HCT116 (cell line): ENCODE data around the gene TTLL11. TPM values are rescaled to one million over a fixed set of nuclear protein-coding genes. Genes with fewer than 3 reads are reported as not detected.

Experiments used
- ATAC-seq: fragments of 200-7000 bp; cut with Tn5 transposase; 2 replicates; pipeline ENCODE4 v1.9.1; 2020; ENCODE audit warnings: mild to moderate bottlenecking, moderate library complexity
- BruUV-seq: library from RNA; stranded (reverse); fragments of 400-500 nt; replicated peaks from 2 replicates; lab custom pipeline; 2021; lab: Mats Ljungman, UMichigan
- CTCF ChIA-PET: fragments of 300-600 bp; sonication (Branson Sonifier 250); formaldehyde crosslinking; loops from one replicate; lab custom pipeline; 2021; ENCODE audit warnings: antibody characterized with exemption; lab: Charles Lee
- POLR2A ChIA-PET: fragments of 300-600, 350-600 bp; sonication (Branson Sonifier 250); formaldehyde crosslinking; loops from one replicate; lab custom pipeline; 2021; ENCODE audit warnings: antibody characterized with exemption; lab: Charles Lee
- RAD21 ChIA-PET, 2 experiments: fragments of 300-600 bp; sonication (Branson Sonifier 250); formaldehyde crosslinking; loops; one replicate each; lab custom pipeline; 2023; ENCODE audit warnings: low total read pairs in 2 of 2; ENCODE audit not compliant: uncharacterized antibody in 2 of 2, unreplicated experiment in 2 of 2, low non-redundant PET in 1 of 2; lab: Charles Lee
- DNase-seq: peaks from one replicate; pipeline ENCODE4 v3.0.0-alpha.2; 2010; ENCODE audit warnings: low read depth, low spot score
- H2AFZ ChIP-seq: fragments of 200-600 bp; shearing (Covaris generic), sonication (generic); 2 replicates; pipeline ENCODE4 v1.6.1; 2017; ENCODE audit warnings: low read depth, mixed run types, mixed read lengths, antibody characterized with exemption, low read length; ENCODE audit not compliant: poor library complexity, severe bottlenecking
- H3K27ac ChIP-seq: 2 replicates; pipeline ENCODE4 v1.5.1; 2012; ENCODE audit warnings: low read depth, low read length
- H3K27me3 ChIP-seq: fragments of 200-600 bp; sonication (generic); 2 replicates; pipeline ENCODE4 v1.6.1; 2016; ENCODE audit warnings: mixed run types, low read length, mixed read lengths; ENCODE audit not compliant: insufficient read depth
- H3K36me3 ChIP-seq, 2 experiments: fragments of 200-500 bp in 1 of 2; fragments of 200-600 bp in 1 of 2; sonication (Bioruptor generic) in 1 of 2; sonication (generic) in 1 of 2; 2 replicates each; pipeline versions ENCODE4 v1.5.1 to v1.6.1; 2014 to 2016; ENCODE audit warnings: low read length in 2 of 2, inconsistent platforms in 1 of 2, mixed read lengths in 1 of 2, mixed run types in 1 of 2; ENCODE audit not compliant: insufficient read depth in 2 of 2, control insufficient read depth in 1 of 2
- H3K4me1 ChIP-seq, 2 experiments: fragments of 200-600 bp in 1 of 2; sonication (generic) in 1 of 2; 2 replicates each; pipeline versions ENCODE4 v1.5.1 to v1.6.1; 2012 to 2017; ENCODE audit warnings: low read length in 2 of 2, inconsistent platforms in 1 of 2, mild to moderate bottlenecking in 1 of 2, mixed read lengths in 1 of 2, mixed run types in 1 of 2, moderate library complexity in 1 of 2; ENCODE audit not compliant: insufficient read depth in 2 of 2, control insufficient read depth in 1 of 2
- H3K4me2 ChIP-seq: fragments of 200-600 bp; sonication (generic); 2 replicates; pipeline ENCODE4 v1.6.1; 2017; ENCODE audit warnings: mixed run types, low read length, mixed read lengths
- H3K4me3 ChIP-seq, 2 experiments: fragments of 200-600 bp in 1 of 2; sonication (generic) in 1 of 2; replicated peaks in 1 of 2; 2 replicates each; pipeline ENCODE4 v1.5.1; 2011 to 2016; ENCODE audit warnings: low read length in 2 of 2, control low read depth in 1 of 2, low read depth in 1 of 2, mild to moderate bottlenecking in 1 of 2, mixed read lengths in 1 of 2, mixed run types in 1 of 2
- H3K79me2 ChIP-seq: fragments of 200-600 bp; sonication (generic); 2 replicates; pipeline ENCODE4 v1.6.1; 2017; ENCODE audit warnings: mild to moderate bottlenecking, mixed run types, low read length, moderate library complexity, mixed read lengths; ENCODE audit not compliant: insufficient read depth
- H3K9ac ChIP-seq: fragments of 200-600 bp; sonication (generic); 2 replicates; pipeline ENCODE4 v1.6.1; 2016; ENCODE audit warnings: low read length, mixed read lengths
- H3K9me2 ChIP-seq: fragments of 200-600 bp; sonication (generic), shearing (Covaris generic); 2 replicates; pipeline ENCODE4 v1.6.1; 2017; ENCODE audit warnings: mixed run types, mild to moderate bottlenecking, moderate library complexity; ENCODE audit not compliant: insufficient read depth
- H3K9me3 ChIP-seq, 2 experiments: fragments of 200-500 bp in 1 of 2; fragments of 200-600 bp in 1 of 2; sonication (Bioruptor generic) in 1 of 2; sonication (generic) in 1 of 2; 2 replicates each; pipeline ENCODE4 v1.6.1; 2014 to 2017; ENCODE audit warnings: low read length in 2 of 2, mixed read lengths in 2 of 2, inconsistent platforms in 1 of 2, low read depth in 1 of 2, mild to moderate bottlenecking in 1 of 2, mixed run types in 1 of 2, moderate library complexity in 1 of 2; ENCODE audit not compliant: control insufficient read depth in 1 of 2, insufficient read depth in 1 of 2
- H4K20me1 ChIP-seq: fragments of 200-600 bp; sonication (generic), shearing (Covaris generic); 2 replicates; pipeline ENCODE4 v1.6.1; 2017; ENCODE audit warnings: mixed run types, mild to moderate bottlenecking, moderate library complexity; ENCODE audit not compliant: insufficient read depth
- CBX3 ChIP-seq: IDR thresholded peaks from 2 replicates; pipeline ENCODE4 v1.6.1; 2012; ENCODE audit warnings: low read depth
- EGR1 ChIP-seq: IDR thresholded peaks from 2 replicates; pipeline ENCODE4 v1.6.1; 2012; ENCODE audit warnings: low read depth
- ELF1 ChIP-seq: IDR thresholded peaks from 2 replicates; pipeline ENCODE4 v1.6.1; 2012; ENCODE audit warnings: low read depth, borderline replicate concordance
- EZH2phosphoT487 ChIP-seq: fragments of 200-600 bp; IDR thresholded peaks from 2 replicates; pipeline ENCODE4 v1.6.1; 2018; ENCODE audit warnings: antibody characterized with exemption, borderline replicate concordance
- JUND ChIP-seq: IDR thresholded peaks from 2 replicates; pipeline ENCODE4 v1.6.1; 2012
- POLR2A ChIP-seq: IDR thresholded peaks from 2 replicates; pipeline ENCODE4 v1.7.0; 2011; ENCODE audit warnings: borderline replicate concordance; ENCODE audit not compliant: insufficient read depth, insufficient read length; ENCODE audit errors: extremely low read depth
- POLR2AphosphoS5 ChIP-seq: IDR thresholded peaks from 2 replicates; pipeline ENCODE4 v1.6.1; 2011; ENCODE audit warnings: mild to moderate bottlenecking, low read depth, low read length, moderate library complexity
- RAD21 ChIP-seq: IDR thresholded peaks from 2 replicates; pipeline ENCODE4 v1.6.1; 2012; ENCODE audit warnings: low read depth, mild to moderate bottlenecking
- SIN3A ChIP-seq: IDR thresholded peaks from 2 replicates; pipeline ENCODE4 v1.6.1; 2012; ENCODE audit warnings: low read depth
- SP1 ChIP-seq: IDR thresholded peaks from 2 replicates; pipeline ENCODE4 v1.6.1; 2012; ENCODE audit warnings: low read depth
- SRF ChIP-seq: IDR thresholded peaks from 2 replicates; pipeline ENCODE4 v1.6.1; 2012; ENCODE audit warnings: low read depth
- TCF7L2 ChIP-seq: IDR thresholded peaks from 2 replicates; pipeline ENCODE4 v1.7.0; 2011; ENCODE audit warnings: borderline replicate concordance, inconsistent platforms; ENCODE audit not compliant: insufficient read depth, insufficient read length; ENCODE audit errors: extremely low read depth
- YY1 ChIP-seq: IDR thresholded peaks from 2 replicates; pipeline ENCODE4 v1.6.1; 2011; ENCODE audit warnings: low read length, low read depth, moderate library complexity, mild to moderate bottlenecking; ENCODE audit not compliant: insufficient replicate concordance; ENCODE audit errors: extremely low read depth
- ZBTB33 ChIP-seq: IDR thresholded peaks from 2 replicates; pipeline ENCODE4 v1.6.1; 2011; ENCODE audit warnings: mild to moderate bottlenecking, low read length, moderate library complexity; ENCODE audit not compliant: insufficient replicate concordance; ENCODE audit errors: extremely low read depth
- ZNF274 ChIP-seq: fragments of 200-500 bp; sonication (Bioruptor generic); IDR thresholded peaks from 2 replicates; pipeline ENCODE4 v1.6.1; 2014; ENCODE audit warnings: mild to moderate bottlenecking, low read depth, low read length, inconsistent platforms
- intact Hi-C: fragments of 100-400 bp; cut with micrococcal nuclease; formaldehyde crosslinking; loops from 2 replicates; pipeline ENCODE4 v1.10.0; 2022
- total RNA-seq: library from RNA; stranded (reverse); gene quantifications from one replicate; pipeline ENCODE4 v1.2.1, GENCODE V29; 2021; ENCODE audit not compliant: unreplicated experiment
- TF ChIP-seq, protein P1 (sequence below): IDR thresholded peaks from 2 replicates; pipeline ENCODE4 v1.6.1; 2012
- TF ChIP-seq, protein P2 (sequence below): IDR thresholded peaks from 2 replicates; pipeline ENCODE4 v1.6.1; 2012
- TF ChIP-seq, protein P3 (sequence below), 3 experiments: fragments of 200-600 bp in 1 of 3; sonication (generic) in 1 of 3; IDR thresholded peaks in 2 of 3; conservative IDR thresholded peaks in 1 of 3; 2 replicates each; pipeline ENCODE4 v1.5.1; 2012 to 2017; ENCODE audit warnings: low read depth in 2 of 3, low read length in 2 of 3, antibody characterized with exemption in 1 of 3, borderline replicate concordance in 1 of 3, control low read depth in 1 of 3, mild to moderate bottlenecking in 1 of 3, mixed read lengths in 1 of 3, mixed run types in 1 of 3, moderate library complexity in 1 of 3; ENCODE audit not compliant: insufficient read depth in 1 of 3
- TF ChIP-seq, protein P4 (sequence below): IDR thresholded peaks from 2 replicates; pipeline ENCODE4 v1.6.1; 2012; ENCODE audit warnings: low read depth

The TTLL11 gene
- total RNA-seq, 1 experiment from 2014 or later = 2.2 TPM

DNA sequence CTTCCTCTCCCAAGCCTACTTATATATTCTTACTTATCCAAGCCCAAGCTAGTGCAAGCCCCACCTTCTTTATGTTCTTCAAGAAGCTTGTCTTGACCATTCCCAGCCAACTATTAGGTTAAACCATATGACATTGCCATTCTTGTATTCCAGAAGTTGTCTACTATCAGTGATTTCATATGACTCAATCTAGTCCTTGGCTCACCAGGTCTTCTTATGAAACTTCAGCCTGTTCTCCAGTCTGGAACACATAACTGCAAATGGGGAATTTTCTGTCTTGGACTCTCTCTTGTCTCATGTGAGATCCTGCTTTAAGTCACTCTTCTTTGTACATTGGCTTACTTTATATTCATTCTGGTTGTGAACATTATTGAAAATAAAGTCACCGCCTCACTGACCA lies 130.7 kb downstream of the TTLL11 start:
- H4K20me1 ChIP-seq = no peaks in the 10 kb centered on the region
- H3K27me3 ChIP-seq = no peaks in the 10 kb centered on the region
- no peak overlapping the region for H3K4me3 ChIP-seq
- ChIA-PET CTCF (no interaction called here), RAD21 (no interaction called here), POLR2A (no interaction called here)
- TF ChIP-seq EGR1 = no peak
- TF ChIP-seq SP1 = no peak
- no peak for TF ChIP-seq ZBTB33
- no peak for TF ChIP-seq ZNF274
- no peak for TF ChIP-seq ELF1
- TF ChIP-seq POLR2A = no peak
- TF ChIP-seq TCF7L2 = no peak
- no peak for TF ChIP-seq RAD21
- TF ChIP-seq, protein P1, sequence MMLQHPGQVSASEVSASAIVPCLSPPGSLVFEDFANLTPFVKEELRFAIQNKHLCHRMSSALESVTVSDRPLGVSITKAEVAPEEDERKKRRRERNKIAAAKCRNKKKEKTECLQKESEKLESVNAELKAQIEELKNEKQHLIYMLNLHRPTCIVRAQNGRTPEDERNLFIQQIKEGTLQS = no peak
- no peak for TF ChIP-seq SRF
- TF ChIP-seq, protein P2, sequence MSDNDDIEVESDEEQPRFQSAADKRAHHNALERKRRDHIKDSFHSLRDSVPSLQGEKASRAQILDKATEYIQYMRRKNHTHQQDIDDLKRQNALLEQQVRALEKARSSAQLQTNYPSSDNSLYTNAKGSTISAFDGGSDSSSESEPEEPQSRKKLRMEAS = no peak
- TF ChIP-seq JUND = no peak
- no peak for TF ChIP-seq CBX3
- TF ChIP-seq, protein P3, sequence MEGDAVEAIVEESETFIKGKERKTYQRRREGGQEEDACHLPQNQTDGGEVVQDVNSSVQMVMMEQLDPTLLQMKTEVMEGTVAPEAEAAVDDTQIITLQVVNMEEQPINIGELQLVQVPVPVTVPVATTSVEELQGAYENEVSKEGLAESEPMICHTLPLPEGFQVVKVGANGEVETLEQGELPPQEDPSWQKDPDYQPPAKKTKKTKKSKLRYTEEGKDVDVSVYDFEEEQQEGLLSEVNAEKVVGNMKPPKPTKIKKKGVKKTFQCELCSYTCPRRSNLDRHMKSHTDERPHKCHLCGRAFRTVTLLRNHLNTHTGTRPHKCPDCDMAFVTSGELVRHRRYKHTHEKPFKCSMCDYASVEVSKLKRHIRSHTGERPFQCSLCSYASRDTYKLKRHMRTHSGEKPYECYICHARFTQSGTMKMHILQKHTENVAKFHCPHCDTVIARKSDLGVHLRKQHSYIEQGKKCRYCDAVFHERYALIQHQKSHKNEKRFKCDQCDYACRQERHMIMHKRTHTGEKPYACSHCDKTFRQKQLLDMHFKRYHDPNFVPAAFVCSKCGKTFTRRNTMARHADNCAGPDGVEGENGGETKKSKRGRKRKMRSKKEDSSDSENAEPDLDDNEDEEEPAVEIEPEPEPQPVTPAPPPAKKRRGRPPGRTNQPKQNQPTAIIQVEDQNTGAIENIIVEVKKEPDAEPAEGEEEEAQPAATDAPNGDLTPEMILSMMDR (IDR thresholded peaks at IDR 0.05 in 2 of 3, conservative IDR thresholded peaks at IDR 0.05 in 1 of 3; ENCODE audit: borderline replicate concordance in 1 of 3, insufficient read depth in 1 of 3, low read depth in 2 of 3, low read length in 2 of 3) = no peak
- TF ChIP-seq, protein P4, sequence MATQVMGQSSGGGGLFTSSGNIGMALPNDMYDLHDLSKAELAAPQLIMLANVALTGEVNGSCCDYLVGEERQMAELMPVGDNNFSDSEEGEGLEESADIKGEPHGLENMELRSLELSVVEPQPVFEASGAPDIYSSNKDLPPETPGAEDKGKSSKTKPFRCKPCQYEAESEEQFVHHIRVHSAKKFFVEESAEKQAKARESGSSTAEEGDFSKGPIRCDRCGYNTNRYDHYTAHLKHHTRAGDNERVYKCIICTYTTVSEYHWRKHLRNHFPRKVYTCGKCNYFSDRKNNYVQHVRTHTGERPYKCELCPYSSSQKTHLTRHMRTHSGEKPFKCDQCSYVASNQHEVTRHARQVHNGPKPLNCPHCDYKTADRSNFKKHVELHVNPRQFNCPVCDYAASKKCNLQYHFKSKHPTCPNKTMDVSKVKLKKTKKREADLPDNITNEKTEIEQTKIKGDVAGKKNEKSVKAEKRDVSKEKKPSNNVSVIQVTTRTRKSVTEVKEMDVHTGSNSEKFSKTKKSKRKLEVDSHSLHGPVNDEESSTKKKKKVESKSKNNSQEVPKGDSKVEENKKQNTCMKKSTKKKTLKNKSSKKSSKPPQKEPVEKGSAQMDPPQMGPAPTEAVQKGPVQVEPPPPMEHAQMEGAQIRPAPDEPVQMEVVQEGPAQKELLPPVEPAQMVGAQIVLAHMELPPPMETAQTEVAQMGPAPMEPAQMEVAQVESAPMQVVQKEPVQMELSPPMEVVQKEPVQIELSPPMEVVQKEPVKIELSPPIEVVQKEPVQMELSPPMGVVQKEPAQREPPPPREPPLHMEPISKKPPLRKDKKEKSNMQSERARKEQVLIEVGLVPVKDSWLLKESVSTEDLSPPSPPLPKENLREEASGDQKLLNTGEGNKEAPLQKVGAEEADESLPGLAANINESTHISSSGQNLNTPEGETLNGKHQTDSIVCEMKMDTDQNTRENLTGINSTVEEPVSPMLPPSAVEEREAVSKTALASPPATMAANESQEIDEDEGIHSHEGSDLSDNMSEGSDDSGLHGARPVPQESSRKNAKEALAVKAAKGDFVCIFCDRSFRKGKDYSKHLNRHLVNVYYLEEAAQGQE = no peak
- no peak for TF ChIP-seq POLR2AphosphoS5
- TF ChIP-seq YY1 = no peak
- TF ChIP-seq EZH2phosphoT487 = no peak
- no peak for TF ChIP-seq SIN3A
- H3K27ac ChIP-seq = no peak overlapping the region
- no peaks in the 10 kb centered on the region for H3K9me3 ChIP-seq
- no peak overlapping the region for H3K4me2 ChIP-seq
- DNase-seq (no peak), ATAC-seq (no peak)
- intact Hi-C loops = no loop called here
- H3K4me1 ChIP-seq = peaks cover 0 to 13% of the 10 kb centered on the region in 2 experiments; a peak in 2 of 4 replicates
- no peaks in the 10 kb centered on the region for H3K9me2 ChIP-seq
- H3K79me2 ChIP-seq = no peaks in the 10 kb centered on the region
- no peak overlapping the region for H2AFZ ChIP-seq
- BruUV-seq = no TSS peak
- H3K36me3 ChIP-seq = no peaks in the 10 kb centered on the region
- H3K9ac ChIP-seq = no peak overlapping the region
